ENCODE results near the gene CD99L2.

CD99L2 gene

DNA sequence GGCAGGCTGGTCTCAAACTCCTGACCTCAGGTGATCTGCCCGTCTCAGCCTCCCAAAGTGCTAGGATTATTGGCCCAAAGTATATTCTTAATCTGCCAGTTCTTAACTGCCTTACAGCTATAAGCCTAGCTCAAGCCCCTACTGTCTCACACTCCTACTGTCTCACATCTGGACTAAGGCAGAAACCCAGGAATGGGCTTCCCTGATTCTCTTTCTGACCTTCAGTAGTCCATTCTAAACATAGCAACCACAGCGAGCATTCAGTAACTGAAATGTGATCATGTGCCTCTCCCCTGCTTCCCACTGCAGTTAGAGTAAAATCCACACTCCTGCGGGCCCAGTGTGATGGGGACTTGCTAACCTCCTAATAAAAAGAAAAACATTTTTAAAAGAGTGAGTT is 146.3 kb downstream of the CD99L2 start:
- Histone ChIP-seq H3K4me3 (ENCODE audit: severe bottlenecking) (no peak overlapping the region), H3K27ac (ENCODE audit: poor library complexity, severe bottlenecking) (no peak overlapping the region), H3K36me3 (ENCODE audit: low read depth) (peaks cover 9% of the 10 kb centered on the region), H3K9me3 (ENCODE audit: severe bottlenecking) (no peaks in the 10 kb centered on the region), H3K4me1 (ENCODE audit: insufficient read depth, poor library complexity, severe bottlenecking) (no peaks in the 10 kb centered on the region), H3K27me3 (ENCODE audit: insufficient read depth, poor library complexity, severe bottlenecking) (no peaks in the 10 kb centered on the region)
- TF ChIP-seq CTCF (IDR thresholded peaks at IDR 0.05; ENCODE audit: poor library complexity, severe bottlenecking): no peak
- DNase-seq (ENCODE audit: low spot score) (no peak), ATAC-seq (ENCODE audit: low read depth) (no peak)

- DNase-seq (ENCODE audit: low spot score) (no peak), ATAC-seq (ENCODE audit: low read depth) (no peak)
Measured at GRCh38 chrX:150736475-150736874, 162.0 kb downstream of the CD99L2 start.

GRCh38 chrX:150731795-150732194 is 166.7 kb downstream of the CD99L2 start:
- TF ChIP-seq CTCF (IDR thresholded peaks at IDR 0.05; ENCODE audit: poor library complexity, severe bottlenecking): no peak
- Histone ChIP-seq H3K4me1 (ENCODE audit: insufficient read depth, poor library complexity, severe bottlenecking) (no peaks in the 10 kb centered on the region), H3K27ac (ENCODE audit: poor library complexity, severe bottlenecking) (no peak overlapping the region), H3K4me3 (ENCODE audit: severe bottlenecking) (no peak overlapping the region), H3K36me3 (ENCODE audit: low read depth) (peaks cover 50% of the 10 kb centered on the region), H3K9me3 (ENCODE audit: severe bottlenecking) (no peaks in the 10 kb centered on the region), H3K27me3 (ENCODE audit: insufficient read depth, poor library complexity, severe bottlenecking) (no peaks in the 10 kb centered on the region)
- no peak for ATAC-seq (ENCODE audit: low read depth)
- DNase-seq (ENCODE audit: low spot score): no peak

More at GRCh38 chrX:150736475-150736874, 162.0 kb downstream of the CD99L2 start:
- Histone ChIP-seq H3K27me3 (ENCODE audit: insufficient read depth, poor library complexity, severe bottlenecking) (no peaks in the 10 kb centered on the region), H3K4me3 (ENCODE audit: severe bottlenecking) (no peak overlapping the region), H3K27ac (ENCODE audit: poor library complexity, severe bottlenecking) (no peak overlapping the region), H3K4me1 (ENCODE audit: insufficient read depth, poor library complexity, severe bottlenecking) (no peaks in the 10 kb centered on the region), H3K36me3 (ENCODE audit: low read depth) (peaks cover 38% of the 10 kb centered on the region), H3K9me3 (ENCODE audit: severe bottlenecking) (no peaks in the 10 kb centered on the region)
- TF ChIP-seq CTCF (IDR thresholded peaks at IDR 0.05; ENCODE audit: poor library complexity, severe bottlenecking): no peak

GRCh38 chrX:150730719-150731118 is 167.7 kb downstream of the CD99L2 start:
- DNase-seq (ENCODE audit: low spot score): no peak
- Histone ChIP-seq H3K27me3 (ENCODE audit: insufficient read depth, poor library complexity, severe bottlenecking) (no peaks in the 10 kb centered on the region), H3K36me3 (ENCODE audit: low read depth) (peaks cover 48% of the 10 kb centered on the region), H3K4me1 (ENCODE audit: insufficient read depth, poor library complexity, severe bottlenecking) (no peaks in the 10 kb centered on the region), H3K4me3 (ENCODE audit: severe bottlenecking) (no peak overlapping the region), H3K27ac (ENCODE audit: poor library complexity, severe bottlenecking) (no peak overlapping the region), H3K9me3 (ENCODE audit: severe bottlenecking) (no peaks in the 10 kb centered on the region)
- TF ChIP-seq CTCF (IDR thresholded peaks at IDR 0.05; ENCODE audit: poor library complexity, severe bottlenecking): no peak
- ATAC-seq (ENCODE audit: low read depth): no peak

DNA sequence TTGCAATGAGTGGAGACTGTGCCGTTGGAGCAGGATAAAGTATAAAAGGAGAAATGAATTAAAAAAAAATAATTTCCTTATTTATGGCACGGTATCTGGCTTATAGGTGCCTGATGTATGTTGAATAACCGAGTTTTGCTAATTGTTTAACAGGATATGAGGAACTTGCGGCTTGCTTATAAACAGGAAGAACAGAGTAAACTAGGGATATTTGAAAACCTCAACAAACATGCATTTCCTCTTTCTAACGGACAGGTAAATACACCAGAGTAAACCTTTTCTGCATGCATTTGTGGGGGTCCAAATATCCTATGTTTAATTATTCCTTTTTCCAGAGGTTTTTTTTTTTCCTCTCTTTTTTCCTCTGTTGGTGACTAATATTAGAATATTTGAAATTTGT is 168.5 kb downstream of the CD99L2 start:
- DNase-seq (ENCODE audit: low spot score) (no peak), ATAC-seq (ENCODE audit: low read depth) (no peak)
- Histone ChIP-seq H3K27ac (ENCODE audit: poor library complexity, severe bottlenecking) (no peak overlapping the region), H3K9me3 (ENCODE audit: severe bottlenecking) (no peaks in the 10 kb centered on the region), H3K4me1 (ENCODE audit: insufficient read depth, poor library complexity, severe bottlenecking) (no peaks in the 10 kb centered on the region), H3K36me3 (ENCODE audit: low read depth) (peaks cover 41% of the 10 kb centered on the region), H3K4me3 (ENCODE audit: severe bottlenecking) (no peak overlapping the region), H3K27me3 (ENCODE audit: insufficient read depth, poor library complexity, severe bottlenecking) (no peaks in the 10 kb centered on the region)
- no peak for TF ChIP-seq CTCF (IDR thresholded peaks at IDR 0.05; ENCODE audit: poor library complexity, severe bottlenecking)
